Smooth muscle cell (in vitro differentiated cells): ENCODE measurements around the gene MED25. TPM values are rescaled to one million over a fixed set of nuclear protein-coding genes. Genes with fewer than 3 reads are reported as not detected.

Experiments used
- DNase-seq: peaks from one replicate; lab custom pipeline; 2025; ENCODE audit not compliant: unreplicated experiment; lab: John Stamatoyannopoulos, UW
- H2AFZ ChIP-seq: fragments of 200-600 bp; sonication (generic); 2 replicates; pipeline ENCODE4 v1.6.0; 2016; ENCODE audit warnings: antibody characterized with exemption, low read depth, mild to moderate bottlenecking
- H3F3A ChIP-seq: fragments of 200-600 bp; sonication (generic); 2 replicates; pipeline ENCODE4 v1.6.0; 2017; ENCODE audit warnings: antibody characterized with exemption, low read depth
- H3K27ac ChIP-seq: fragments of 200-600 bp; sonication (generic); 2 replicates; pipeline ENCODE4 v1.5.1; 2016; ENCODE audit warnings: low read depth, mild to moderate bottlenecking
- H3K27me3 ChIP-seq: fragments of 200-600 bp; sonication (generic); 2 replicates; pipeline ENCODE4 v1.6.1; 2016; ENCODE audit warnings: low read depth, mild to moderate bottlenecking
- H3K36me3 ChIP-seq: fragments of 200-600 bp; sonication (generic); 2 replicates; pipeline ENCODE4 v1.5.1; 2016; ENCODE audit warnings: low read depth
- H3K4me1 ChIP-seq: fragments of 200-600 bp; sonication (generic); 2 replicates; pipeline ENCODE4 v1.5.1; 2016; ENCODE audit warnings: low read depth
- H3K4me2 ChIP-seq: fragments of 200-600 bp; sonication (generic); 2 replicates; pipeline ENCODE4 v1.6.0; 2016; ENCODE audit warnings: mild to moderate bottlenecking
- H3K4me3 ChIP-seq: fragments of 200-600 bp; sonication (generic); 2 replicates; pipeline ENCODE4 v1.5.1; 2016; ENCODE audit warnings: mild to moderate bottlenecking
- H3K79me2 ChIP-seq: fragments of 200-600 bp; sonication (generic); 2 replicates; pipeline ENCODE4 v1.6.0; 2016; ENCODE audit warnings: low read depth, mild to moderate bottlenecking
- H3K9ac ChIP-seq: fragments of 200-600 bp; sonication (generic); 2 replicates; pipeline ENCODE4 v1.6.0; 2016; ENCODE audit warnings: low read depth
- H3K9me3 ChIP-seq: fragments of 200-600 bp; sonication (generic); replicated peaks from 2 replicates; pipeline ENCODE4 v1.5.1; 2016; ENCODE audit warnings: low read depth
- H4K20me1 ChIP-seq: fragments of 200-600 bp; sonication (generic); 2 replicates; pipeline ENCODE4 v1.6.0; 2016; ENCODE audit warnings: low read depth
- WGBS: methylation state at CpG from one replicate; pipeline ENCODE4 v1.1.7; 2016; ENCODE audit warnings: low lambda C conversion rate; 5-methylcytosine and 5-hydroxymethylcytosine counted together
- polyA plus RNA-seq: library from polyadenylated mRNA; unstranded; fragments of >200 nt; fragmentation: Nextera tagmentation; extraction: Ambion mirVana; gene quantifications from 2 replicates; pipeline ENCODE4 v1.2.1, GENCODE V29; 2016
- total RNA-seq: library from RNA; depleted of rRNA; stranded (reverse); fragments of >200 nt; gene quantifications from 2 replicates; pipeline ENCODE4 v1.2.3, GENCODE V29; 2014
- TF ChIP-seq, protein P1 (sequence below): fragments of 200-600 bp; sonication (generic); IDR thresholded peaks from 2 replicates; pipeline ENCODE4 v1.5.1; 2017; ENCODE audit warnings: borderline replicate concordance, mild to moderate bottlenecking, antibody characterized with exemption; ENCODE audit not compliant: insufficient read depth, poor library complexity, severe bottlenecking

Gene MED25
- total and polyA plus RNA-seq, 2 experiments from 2014 or later = 20.4 to 34.1 TPM

DNA sequence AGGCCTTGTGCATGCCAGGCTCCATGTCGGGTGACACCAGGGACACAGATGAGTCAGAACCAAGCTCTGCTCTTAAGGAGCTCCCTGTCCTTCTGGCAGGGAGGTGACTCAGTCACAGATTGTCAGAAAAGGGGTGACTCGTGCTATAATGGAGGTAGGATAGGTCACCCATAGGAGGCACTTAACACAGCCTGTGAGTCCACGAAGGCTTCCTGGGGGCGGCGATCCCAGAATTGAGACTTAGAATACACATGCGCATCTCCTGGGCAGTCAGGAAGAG, 24.6 kb upstream of the MED25 start:
- no peaks in the 10 kb centered on the region for H3K36me3 ChIP-seq
- H3K27me3 ChIP-seq = no peaks in the 10 kb centered on the region
- H3K9ac ChIP-seq = no peak overlapping the region
- DNase-seq = no peak
- no peak overlapping the region for H3K4me2 ChIP-seq
- no peak overlapping the region for H3K4me3 ChIP-seq
- WGBS = 69% methylated on average over 6 of the region's 6 CpGs
- peaks cover 21% of the 10 kb centered on the region for H4K20me1 ChIP-seq
- no peaks in the 10 kb centered on the region for H3K4me1 ChIP-seq
- peak overlapping the region; percentile 26 for H3K27ac ChIP-seq
- H3F3A ChIP-seq = no peaks in the 10 kb centered on the region
- no peaks in the 10 kb centered on the region for H3K9me3 ChIP-seq
- TF ChIP-seq, protein P1, sequence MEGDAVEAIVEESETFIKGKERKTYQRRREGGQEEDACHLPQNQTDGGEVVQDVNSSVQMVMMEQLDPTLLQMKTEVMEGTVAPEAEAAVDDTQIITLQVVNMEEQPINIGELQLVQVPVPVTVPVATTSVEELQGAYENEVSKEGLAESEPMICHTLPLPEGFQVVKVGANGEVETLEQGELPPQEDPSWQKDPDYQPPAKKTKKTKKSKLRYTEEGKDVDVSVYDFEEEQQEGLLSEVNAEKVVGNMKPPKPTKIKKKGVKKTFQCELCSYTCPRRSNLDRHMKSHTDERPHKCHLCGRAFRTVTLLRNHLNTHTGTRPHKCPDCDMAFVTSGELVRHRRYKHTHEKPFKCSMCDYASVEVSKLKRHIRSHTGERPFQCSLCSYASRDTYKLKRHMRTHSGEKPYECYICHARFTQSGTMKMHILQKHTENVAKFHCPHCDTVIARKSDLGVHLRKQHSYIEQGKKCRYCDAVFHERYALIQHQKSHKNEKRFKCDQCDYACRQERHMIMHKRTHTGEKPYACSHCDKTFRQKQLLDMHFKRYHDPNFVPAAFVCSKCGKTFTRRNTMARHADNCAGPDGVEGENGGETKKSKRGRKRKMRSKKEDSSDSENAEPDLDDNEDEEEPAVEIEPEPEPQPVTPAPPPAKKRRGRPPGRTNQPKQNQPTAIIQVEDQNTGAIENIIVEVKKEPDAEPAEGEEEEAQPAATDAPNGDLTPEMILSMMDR = no peak
- no peak overlapping the region for H2AFZ ChIP-seq
- H3K79me2 ChIP-seq = peaks cover 3% of the 10 kb centered on the region

DNA sequence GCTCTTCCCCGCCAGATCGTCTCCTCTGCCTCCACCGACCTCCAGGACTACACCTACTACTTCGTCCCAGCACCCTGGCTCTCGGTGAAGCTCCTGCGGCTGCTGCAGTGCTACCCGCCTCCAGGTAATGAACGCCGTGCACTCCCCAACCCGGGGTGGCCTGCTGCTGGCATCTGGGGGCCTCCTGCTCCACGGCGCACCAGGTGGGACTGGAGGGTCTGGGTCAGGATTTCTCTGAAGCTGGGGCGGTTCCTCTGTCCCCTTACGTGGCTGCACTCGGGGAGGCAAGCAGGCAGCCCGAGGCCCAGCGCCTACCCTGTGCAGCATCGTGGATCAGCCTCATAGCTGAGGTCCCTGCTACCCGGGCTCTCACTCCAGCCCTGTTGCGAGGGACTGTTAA, 22.5 kb upstream of the MED25 start:
- H3K27ac ChIP-seq = no peak overlapping the region
- no peak overlapping the region for H3K4me3 ChIP-seq
- no peaks in the 10 kb centered on the region for H3K9me3 ChIP-seq
- H3K27me3 ChIP-seq = no peaks in the 10 kb centered on the region
- H3K4me2 ChIP-seq = no peak overlapping the region
- H3K4me1 ChIP-seq = no peaks in the 10 kb centered on the region
- DNase-seq = no peak
- H3F3A ChIP-seq = no peaks in the 10 kb centered on the region
- TF ChIP-seq, protein P1 = no peak
- no peaks in the 10 kb centered on the region for H3K79me2 ChIP-seq
- no peak overlapping the region for H2AFZ ChIP-seq
- no peaks in the 10 kb centered on the region for H3K36me3 ChIP-seq
- WGBS = 98% methylated on average over 20 of the region's 20 CpGs
- no peak overlapping the region for H3K9ac ChIP-seq
- peaks cover 4% of the 10 kb centered on the region for H4K20me1 ChIP-seq

DNA sequence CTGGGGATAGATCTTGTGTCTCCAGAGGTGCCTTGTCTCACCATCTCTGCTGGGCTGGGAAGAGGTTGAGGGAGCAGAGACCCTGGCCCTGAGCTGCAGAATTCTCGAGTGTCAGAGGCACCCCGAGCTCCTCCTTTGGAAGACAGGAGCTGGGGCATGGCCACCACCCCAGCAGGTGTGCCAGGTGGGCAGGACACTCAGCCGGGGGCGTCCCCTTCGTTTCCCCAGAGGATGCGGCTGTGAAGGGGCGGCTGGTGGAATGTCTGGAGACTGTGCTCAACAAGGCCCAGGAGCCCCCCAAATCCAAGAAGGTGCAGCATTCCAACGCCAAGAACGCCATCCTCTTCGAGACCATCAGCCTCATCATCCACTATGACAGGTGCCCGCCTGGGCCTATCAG, 19.5 kb upstream of the MED25 start:
- Histone ChIP-seq H3K4me3 (no peak overlapping the region), H3K9me3 (no peaks in the 10 kb centered on the region), H4K20me1 (no peaks in the 10 kb centered on the region), H3K36me3 (no peaks in the 10 kb centered on the region), H3K4me2 (no peak overlapping the region), H3K9ac (no peak overlapping the region), H3K27me3 (no peaks in the 10 kb centered on the region), H2AFZ (no peak overlapping the region), H3K27ac (no peak overlapping the region), H3K4me1 (no peaks in the 10 kb centered on the region), H3F3A (no peaks in the 10 kb centered on the region), H3K79me2 (no peaks in the 10 kb centered on the region)
- DNase-seq = no peak
- TF ChIP-seq, protein P1 = no peak
- over 99% methylated on average over 11 of the region's 11 CpGs for WGBS

DNA sequence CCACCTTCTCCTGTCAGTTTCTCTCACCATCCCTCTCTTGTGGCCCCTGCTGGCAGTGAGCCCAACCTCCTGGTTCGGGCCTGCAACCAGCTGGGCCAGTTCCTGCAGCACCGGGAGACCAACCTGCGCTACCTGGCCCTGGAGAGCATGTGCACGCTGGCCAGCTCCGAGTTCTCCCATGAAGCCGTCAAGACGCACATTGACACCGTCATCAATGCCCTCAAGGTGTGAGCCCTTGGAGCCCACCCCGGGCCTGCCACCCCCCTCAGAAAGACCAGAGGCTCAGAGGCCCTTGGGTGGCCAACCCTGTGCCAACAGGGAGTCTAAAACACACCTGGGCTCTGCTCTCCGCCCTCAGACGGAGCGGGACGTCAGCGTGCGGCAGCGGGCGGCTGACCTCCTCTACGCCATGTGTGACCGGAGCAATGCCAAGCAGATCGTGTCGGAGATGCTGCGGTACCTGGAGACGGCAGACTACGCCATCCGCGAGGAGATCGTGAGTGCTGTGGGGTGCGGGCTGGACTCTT, 18.8 kb upstream of the MED25 start:
- H3F3A ChIP-seq = no peaks in the 10 kb centered on the region
- H2AFZ ChIP-seq = no peak overlapping the region
- H3K36me3 ChIP-seq = no peaks in the 10 kb centered on the region
- no peaks in the 10 kb centered on the region for H3K9me3 ChIP-seq
- TF ChIP-seq, protein P1 = no peak
- H3K79me2 ChIP-seq = no peaks in the 10 kb centered on the region
- no peak overlapping the region for H3K4me2 ChIP-seq
- DNase-seq = no peak
- WGBS = 96% methylated on average over 24 of the region's 28 CpGs
- H3K27ac ChIP-seq = no peak overlapping the region
- H3K4me3 ChIP-seq = no peak overlapping the region
- H3K27me3 ChIP-seq = no peaks in the 10 kb centered on the region
- no peaks in the 10 kb centered on the region for H4K20me1 ChIP-seq
- no peaks in the 10 kb centered on the region for H3K4me1 ChIP-seq
- no peak overlapping the region for H3K9ac ChIP-seq
